NB4 (cell line): Measurements from ENCODE around the gene PROX1.

Source experiments
- CTCF ChIP-seq: IDR thresholded peaks from one replicate; pipeline ENCODE4 v1.5.1; 2012; ENCODE audit warnings: low read depth, low read length
- MAX ChIP-seq: IDR thresholded peaks from 2 replicates; pipeline ENCODE4 v1.6.1; 2011; ENCODE audit warnings: low read depth, low read length
- MYC ChIP-seq: IDR thresholded peaks from 2 replicates; pipeline ENCODE4 v1.6.1; 2011; ENCODE audit warnings: low read depth, low read length
- POLR2A ChIP-seq: IDR thresholded peaks from 2 replicates; pipeline ENCODE4 v1.6.1; 2011; ENCODE audit warnings: mild to moderate bottlenecking; ENCODE audit not compliant: insufficient read length; ENCODE audit errors: extremely low read depth

GRCh38 chr1:214078950-214079349 lies 91.2 kb downstream of the PROX1 start:
- TF ChIP-seq POLR2A = no peak
- TF ChIP-seq CTCF = no peak
- TF ChIP-seq MAX = no peak
- TF ChIP-seq MYC = no peak
